AG04450 (cell line): Measurements from ENCODE around the gene PRKAG2. TPM values are rescaled to one million over a fixed set of nuclear protein-coding genes. Genes with fewer than 3 reads are reported as not detected.

ENCODE experiments used
- CTCF ChIA-PET: fragments of 300-600, 350-600 bp; formaldehyde crosslinking; extraction: SDS; loops from one replicate; lab custom pipeline; 2022; ENCODE audit warnings: antibody characterized with exemption, inconsistent platforms; lab: Charles Lee
- POLR2A ChIA-PET: fragments of 350-600 bp; formaldehyde crosslinking; extraction: SDS; loops from one replicate; lab custom pipeline; 2021; ENCODE audit warnings: antibody characterized with exemption, inconsistent platforms; lab: Yijun Ruan, JAX
- DNase-seq: peaks from one replicate; pipeline ENCODE4 v3.0.0-alpha.2; 2011; ENCODE audit warnings: low read depth, low spot score
- H3K27ac ChIP-seq: one replicate; pipeline ENCODE4 v1.5.1; 2012; ENCODE audit warnings: low read depth, low read length, control low read depth
- H3K27me3 ChIP-seq: one replicate; pipeline ENCODE4 v1.6.0; 2012; ENCODE audit warnings: low read length; ENCODE audit not compliant: control insufficient read depth, insufficient read depth
- H3K4me3 ChIP-seq: 2 replicates; pipeline ENCODE4 v1.5.1; 2011; ENCODE audit warnings: mild to moderate bottlenecking, low read depth, low read length, control low read depth
- H3K9me3 ChIP-seq: 2 replicates; pipeline ENCODE4 v1.5.1; 2012; ENCODE audit warnings: low read length; ENCODE audit not compliant: control insufficient read depth, insufficient read depth
- CTCF ChIP-seq: IDR thresholded peaks from 2 replicates; pipeline ENCODE4 v1.5.1; 2011; ENCODE audit warnings: low read depth, low read length, control low read depth, inconsistent platforms
- polyA plus RNA-seq: library from polyadenylated mRNA; depleted of rRNA; stranded (reverse); fragments of >200 nt; gene quantifications from 2 replicates; pipeline ENCODE4 v1.2.3, GENCODE V29; 2011

The PRKAG2 gene
- polyA plus RNA-seq, 1 experiment = 45.0 TPM

- no peak for TF ChIP-seq CTCF
- Histone ChIP-seq H3K4me3 (no peak overlapping the region), H3K27me3 (peaks cover 46% of the 10 kb centered on the region), H3K27ac (no peak overlapping the region), H3K9me3 (no peaks in the 10 kb centered on the region)
- CTCF ChIA-PET = interaction anchor here (1.2 to 1.4 kb wide), 2 partner anchors 19 to 315 kb away, joined by 3 to 7 read pairs; no protein-coding TSS in a partner anchor
- DNase-seq = no peak
- POLR2A ChIA-PET = no interaction called here
Observed at GRCh38 chr7:151763420-151763984, 113.4 kb downstream of the PRKAG2 start.

- H3K27ac ChIP-seq = no peak overlapping the region
- DNase-seq = no peak
- ChIA-PET CTCF (interaction anchor here (1.2 to 1.4 kb wide), 2 partner anchors 20 to 314 kb away, joined by 3 to 7 read pairs; no protein-coding TSS in a partner anchor), POLR2A (interaction anchor here (0.5 kb wide), 1 partner anchor 183 kb away, joined by 3 read pairs; no protein-coding TSS in a partner anchor)
- H3K9me3 ChIP-seq = no peaks in the 10 kb centered on the region
- H3K4me3 ChIP-seq = no peak overlapping the region
- no peak for TF ChIP-seq CTCF
- H3K27me3 ChIP-seq = peaks cover 46% of the 10 kb centered on the region
Observed at GRCh38 chr7:151762583-151763245, 114.2 kb downstream of the PRKAG2 start.

GRCh38 chr7:151761957-151762356 is 115.0 kb downstream of the PRKAG2 start:
- ChIA-PET POLR2A (interaction anchor here (0.6 kb wide), 1 partner anchor 184 kb away, joined by 4 read pairs; no protein-coding TSS in a partner anchor), CTCF (no interaction called here)
- H3K9me3 ChIP-seq = no peaks in the 10 kb centered on the region
- DNase-seq = no peak
- H3K27me3 ChIP-seq = peaks cover 44% of the 10 kb centered on the region
- H3K27ac ChIP-seq = no peak overlapping the region
- no peak for TF ChIP-seq CTCF
- no peak overlapping the region for H3K4me3 ChIP-seq

GRCh38 chr7:151761231-151761630 is 115.7 kb downstream of the PRKAG2 start:
- CTCF ChIA-PET = interaction anchor here (2.1 to 4.9 kb wide), 6 partner anchors 22 to 446 kb away, joined by 13 to 37 read pairs (median 15); no protein-coding TSS in a partner anchor
- DNase-seq = no peak
- peaks cover 43% of the 10 kb centered on the region for H3K27me3 ChIP-seq
- no peak overlapping the region for H3K27ac ChIP-seq
- POLR2A ChIA-PET = no interaction called here
- no peak overlapping the region for H3K4me3 ChIP-seq
- peaks cover 4% of the 10 kb centered on the region; the same call in 1 of the 2 replicates for H3K9me3 ChIP-seq
- no peak for TF ChIP-seq CTCF

GRCh38 chr7:151759591-151760042 is 117.3 kb downstream of the PRKAG2 start:
- no peak overlapping the region for H3K27ac ChIP-seq
- peaks cover 33% of the 10 kb centered on the region for H3K27me3 ChIP-seq
- ChIA-PET CTCF (interaction anchor here (0.6 to 4.9 kb wide), 58 partner anchors 9 to 450 kb away, joined by 3 to 41 read pairs (median 4); partner anchors contain the start of gene WDR86), POLR2A (no interaction called here)
- DNase-seq = no peak
- peak; percentile 89 for TF ChIP-seq CTCF
- H3K4me3 ChIP-seq = no peak overlapping the region
- peaks cover 17% of the 10 kb centered on the region for H3K9me3 ChIP-seq
